PC-9 (cell line): ENCODE results near the gene JARID2. TPM values are rescaled to one million over a fixed set of nuclear protein-coding genes. Genes with fewer than 3 reads are reported as not detected.

Source experiments
- BruUV-seq: library from RNA; stranded (reverse); fragments of 400-500 nt; replicated peaks from 2 replicates; lab custom pipeline; 2021; lab: Mats Ljungman, UMichigan
- CTCF ChIA-PET: fragments of 300-600 bp; sonication (Branson Sonifier 250); formaldehyde crosslinking; loops from one replicate; lab custom pipeline; 2022; ENCODE audit warnings: antibody characterized with exemption; lab: Charles Lee
- POLR2A ChIA-PET: fragments of 300-600 bp; sonication (Branson Sonifier 250); formaldehyde crosslinking; loops from one replicate; lab custom pipeline; 2022; ENCODE audit warnings: antibody characterized with exemption; ENCODE audit not compliant: unreplicated experiment; lab: Charles Lee
- DNase-seq, 2 experiments: peaks; one replicate each; pipeline versions ENCODE4 v3.0.0 to v3.0.0-alpha.2; 2015 to 2022; ENCODE audit warnings: mixed read lengths in 1 of 2
- H2AFZ ChIP-seq: fragments of 200-600 bp; sonication (generic); 2 replicates; pipeline ENCODE4 v1.8.1; 2017; ENCODE audit warnings: antibody characterized with exemption
- H3F3A ChIP-seq: fragments of 200-600 bp; sonication (generic); 2 replicates; pipeline ENCODE4 v1.8.1; 2017; ENCODE audit warnings: antibody characterized with exemption, mild to moderate bottlenecking, low read depth; ENCODE audit not compliant: insufficient read depth
- H3K27ac ChIP-seq: fragments of 200-600 bp; sonication (generic); 2 replicates; pipeline ENCODE4 v1.6.1; 2016; ENCODE audit warnings: mixed run types
- H3K27me3 ChIP-seq: fragments of 200-600 bp; sonication (generic); 2 replicates; pipeline ENCODE4 v1.6.1; 2016; ENCODE audit warnings: low read depth, mixed run types; ENCODE audit not compliant: insufficient read depth
- H3K36me3 ChIP-seq: fragments of 200-600 bp; sonication (generic); 2 replicates; pipeline ENCODE4 v1.6.1; 2016; ENCODE audit warnings: low read depth, mixed run types
- H3K4me1 ChIP-seq: fragments of 200-600 bp; sonication (generic); replicated peaks from 2 replicates; pipeline ENCODE4 v1.6.1; 2016; ENCODE audit warnings: mixed run types; ENCODE audit not compliant: insufficient read depth
- H3K4me2 ChIP-seq: fragments of 200-600 bp; sonication (generic); 2 replicates; pipeline ENCODE4 v1.6.1; 2017; ENCODE audit warnings: mixed run types
- H3K4me3 ChIP-seq: fragments of 200-600 bp; sonication (generic); 2 replicates; pipeline ENCODE4 v1.6.1; 2016; ENCODE audit warnings: mixed run types
- H3K79me2 ChIP-seq: fragments of 200-600 bp; sonication (generic); 2 replicates; pipeline ENCODE4 v1.6.1; 2017; ENCODE audit warnings: low read depth, mixed run types
- H3K9me2 ChIP-seq: fragments of 200-600 bp; sonication (generic); 2 replicates; pipeline ENCODE4 v1.8.1; 2017; ENCODE audit warnings: mild to moderate bottlenecking; ENCODE audit not compliant: insufficient read depth
- H3K9me3 ChIP-seq: fragments of 200-600 bp; sonication (generic); 2 replicates; pipeline ENCODE4 v1.8.1; 2016; ENCODE audit warnings: low read depth; ENCODE audit not compliant: insufficient read depth
- H4K20me1 ChIP-seq: fragments of 200-600 bp; sonication (generic); 2 replicates; pipeline ENCODE4 v1.8.1; 2017; ENCODE audit not compliant: insufficient read depth
- CTCF ChIP-seq: fragments of 200-600 bp; sonication (generic); conservative IDR thresholded peaks from 2 replicates; pipeline ENCODE4 v1.6.1; 2017; ENCODE audit warnings: mixed run types, antibody characterized with exemption, mild to moderate bottlenecking, moderate library complexity
- EZH2 ChIP-seq: fragments of 200-600 bp; sonication (generic); IDR thresholded peaks from 2 replicates; pipeline ENCODE4 v1.8.0; 2017; ENCODE audit warnings: antibody characterized with exemption, low read depth
- intact Hi-C: fragments of 100-400 bp; cut with micrococcal nuclease; formaldehyde crosslinking; loops from one replicate; pipeline ENCODE4 v1.10.0; 2022; ENCODE audit not compliant: unreplicated experiment
- total RNA-seq: library from RNA; stranded (reverse); gene quantifications from 2 replicates; pipeline ENCODE4 v1.2.3, GENCODE V29; 2021

JARID2 gene
- total RNA-seq, 1 experiment from 2014 or later = 35.0 TPM

GRCh38 chr6:15340775-15341174 is 94.9 kb downstream of the JARID2 start:
- peaks cover 29% of the 10 kb centered on the region for H4K20me1 ChIP-seq
- H3K4me1 ChIP-seq = 0 out of 2 replicates have a peak, but pooled peaks cover 7% of the 10 kb centered on the region
- BruUV-seq = no TSS peak
- H2AFZ ChIP-seq = no peak overlapping the region
- no peaks in the 10 kb centered on the region for H3K9me3 ChIP-seq
- H3K9me2 ChIP-seq = no peaks in the 10 kb centered on the region
- H3F3A ChIP-seq = no peaks in the 10 kb centered on the region
- H3K79me2 ChIP-seq = peaks cover 84% of the 10 kb centered on the region
- H3K4me2 ChIP-seq = no peak overlapping the region
- H3K27ac ChIP-seq = no peak overlapping the region
- H3K36me3 ChIP-seq = no peaks in the 10 kb centered on the region
- POLR2A ChIA-PET = interaction anchor here (0.6 kb wide), 1 partner anchor 12 kb away, joined by 3 read pairs; no protein-coding TSS in a partner anchor
- TF ChIP-seq EZH2 (no peak), CTCF (no peak)
- intact Hi-C loops = no loop called here
- no peaks in the 10 kb centered on the region for H3K27me3 ChIP-seq
- no peak overlapping the region for H3K4me3 ChIP-seq
- DNase-seq = no peak
- CTCF ChIA-PET = no interaction called here

GRCh38 chr6:15341311-15342001 is 95.6 kb downstream of the JARID2 start:
- H3K4me2 ChIP-seq = no peak overlapping the region
- ChIA-PET CTCF (no interaction called here), POLR2A (interaction anchor here (0.6 kb wide), 1 partner anchor 13 kb away, joined by 3 read pairs; no protein-coding TSS in a partner anchor)
- H3K36me3 ChIP-seq = no peaks in the 10 kb centered on the region
- TF ChIP-seq CTCF = no peak
- no peak for TF ChIP-seq EZH2
- H4K20me1 ChIP-seq = peaks cover 33% of the 10 kb centered on the region
- H3K4me3 ChIP-seq = no peak overlapping the region
- intact Hi-C loops = no loop called here
- no peaks in the 10 kb centered on the region for H3K27me3 ChIP-seq
- no peaks in the 10 kb centered on the region for H3K9me3 ChIP-seq
- 0 out of 2 replicates have a peak, but pooled peaks cover 7% of the 10 kb centered on the region for H3K4me1 ChIP-seq
- peaks cover 84% of the 10 kb centered on the region for H3K79me2 ChIP-seq
- no peak overlapping the region for H3K27ac ChIP-seq
- no peaks in the 10 kb centered on the region for H3F3A ChIP-seq
- no TSS peak for BruUV-seq
- no peak for DNase-seq
- no peak overlapping the region for H2AFZ ChIP-seq
- H3K9me2 ChIP-seq = no peaks in the 10 kb centered on the region

- peaks cover 88% of the 10 kb centered on the region for H3K79me2 ChIP-seq
- no peaks in the 10 kb centered on the region for H3F3A ChIP-seq
- H3K27me3 ChIP-seq = no peaks in the 10 kb centered on the region
- no peak for TF ChIP-seq EZH2
- TF ChIP-seq CTCF = no peak
- ChIA-PET POLR2A (interaction anchor here (0.6 kb wide), 1 partner anchor 629 kb away, joined by 4 read pairs; no protein-coding TSS in a partner anchor), CTCF (no interaction called here)
- no peak overlapping the region for H2AFZ ChIP-seq
- no peaks in the 10 kb centered on the region for H3K9me3 ChIP-seq
- peaks cover 38% of the 10 kb centered on the region for H4K20me1 ChIP-seq
- intact Hi-C loops = no loop called here
- H3K4me1 ChIP-seq = 0 out of 2 replicates have a peak, but pooled peaks cover 7% of the 10 kb centered on the region
- no peak overlapping the region for H3K4me3 ChIP-seq
- no TSS peak for BruUV-seq
- H3K4me2 ChIP-seq = no peak overlapping the region
- no peak overlapping the region for H3K27ac ChIP-seq
- no peaks in the 10 kb centered on the region for H3K36me3 ChIP-seq
- no peaks in the 10 kb centered on the region for H3K9me2 ChIP-seq
- no peak for DNase-seq
These were observed 96.2 kb downstream of the JARID2 start for GRCh38 chr6:15342114-15342513.
